Measurements from ENCODE around the gene TRIM5.
"Not testable (repeated sequence)": the region's sequence is repeated elsewhere in the genome, so short reads cannot be mapped to it uniquely, and the experiment has no call there.

TRIM5 gene

GRCh38 chr11:5665051-5665570, 19.8 kb downstream of the TRIM5 start:
- Histone ChIP-seq H3K4me1 (ENCODE audit: insufficient read depth, low read length, poor library complexity, severe bottlenecking) (no peaks in the 10 kb centered on the region), H3K36me3 (ENCODE audit: insufficient read depth, low read length) (peaks cover 36% of the 10 kb centered on the region; the same call in 1 of the 2 replicates), H3K9ac (ENCODE audit: low read depth, low read length, poor library complexity, severe bottlenecking) (no peak overlapping the region), H3K9me2 (replicated peaks; ENCODE audit: low read depth, low read length) (no peaks in the 10 kb centered on the region), H3K27me3 (ENCODE audit: insufficient read depth, low read length, poor library complexity, severe bottlenecking) (no peaks in the 10 kb centered on the region), H3K79me2 (ENCODE audit: insufficient read depth, low read length) (no peaks in the 10 kb centered on the region), H2AFZ (ENCODE audit: low read length) (no peak overlapping the region), H4K20me1 (ENCODE audit: insufficient read depth, low read length, poor library complexity, severe bottlenecking) (no peaks in the 10 kb centered on the region), H3K4me2 (ENCODE audit: low read depth, low read length, poor library complexity, severe bottlenecking) (no peak overlapping the region), H3F3A (ENCODE audit: low read depth) (no peaks in the 10 kb centered on the region), H3K9me3 (ENCODE audit: insufficient read depth, low read depth, low read length) (no peaks in the 10 kb centered on the region), H3K4me3 (ENCODE audit: low read length, poor library complexity, severe bottlenecking) (no peak overlapping the region)
- TF ChIP-seq, protein P1, sequence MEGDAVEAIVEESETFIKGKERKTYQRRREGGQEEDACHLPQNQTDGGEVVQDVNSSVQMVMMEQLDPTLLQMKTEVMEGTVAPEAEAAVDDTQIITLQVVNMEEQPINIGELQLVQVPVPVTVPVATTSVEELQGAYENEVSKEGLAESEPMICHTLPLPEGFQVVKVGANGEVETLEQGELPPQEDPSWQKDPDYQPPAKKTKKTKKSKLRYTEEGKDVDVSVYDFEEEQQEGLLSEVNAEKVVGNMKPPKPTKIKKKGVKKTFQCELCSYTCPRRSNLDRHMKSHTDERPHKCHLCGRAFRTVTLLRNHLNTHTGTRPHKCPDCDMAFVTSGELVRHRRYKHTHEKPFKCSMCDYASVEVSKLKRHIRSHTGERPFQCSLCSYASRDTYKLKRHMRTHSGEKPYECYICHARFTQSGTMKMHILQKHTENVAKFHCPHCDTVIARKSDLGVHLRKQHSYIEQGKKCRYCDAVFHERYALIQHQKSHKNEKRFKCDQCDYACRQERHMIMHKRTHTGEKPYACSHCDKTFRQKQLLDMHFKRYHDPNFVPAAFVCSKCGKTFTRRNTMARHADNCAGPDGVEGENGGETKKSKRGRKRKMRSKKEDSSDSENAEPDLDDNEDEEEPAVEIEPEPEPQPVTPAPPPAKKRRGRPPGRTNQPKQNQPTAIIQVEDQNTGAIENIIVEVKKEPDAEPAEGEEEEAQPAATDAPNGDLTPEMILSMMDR (conservative IDR thresholded peaks at IDR 0.05; ENCODE audit: low read length): no peak
- no peak for TF ChIP-seq EZH2phosphoT487 (IDR thresholded peaks at IDR 0.05; ENCODE audit: borderline replicate concordance)

- Histone ChIP-seq H3F3A (ENCODE audit: low read depth) (no peaks in the 10 kb centered on the region), H3K9ac (ENCODE audit: low read depth, low read length, poor library complexity, severe bottlenecking) (no peak overlapping the region), H3K27me3 (ENCODE audit: insufficient read depth, low read length, poor library complexity, severe bottlenecking) (no peaks in the 10 kb centered on the region), H2AFZ (ENCODE audit: low read length) (no peak overlapping the region), H3K9me2 (replicated peaks; ENCODE audit: low read depth, low read length) (no peaks in the 10 kb centered on the region), H4K20me1 (ENCODE audit: insufficient read depth, low read length, poor library complexity, severe bottlenecking) (no peaks in the 10 kb centered on the region), H3K79me2 (ENCODE audit: insufficient read depth, low read length) (no peaks in the 10 kb centered on the region), H3K4me1 (ENCODE audit: insufficient read depth, low read length, poor library complexity, severe bottlenecking) (no peaks in the 10 kb centered on the region), H3K4me3 (ENCODE audit: low read length, poor library complexity, severe bottlenecking) (no peak overlapping the region), H3K36me3 (ENCODE audit: insufficient read depth, low read length) (peaks cover 24% of the 10 kb centered on the region; the same call in 1 of the 2 replicates), H3K9me3 (ENCODE audit: insufficient read depth, low read depth, low read length) (no peaks in the 10 kb centered on the region), H3K4me2 (ENCODE audit: low read depth, low read length, poor library complexity, severe bottlenecking) (no peak overlapping the region)
- TF ChIP-seq EZH2phosphoT487 (IDR thresholded peaks at IDR 0.05; ENCODE audit: borderline replicate concordance): no peak
- TF ChIP-seq, protein P1 (conservative IDR thresholded peaks at IDR 0.05; ENCODE audit: low read length): no peak
Measured at GRCh38 chr11:5663511-5663910, 21.4 kb downstream of the TRIM5 start.

- H3K27me3 ChIP-seq (ENCODE audit: insufficient read depth, low read length, poor library complexity, severe bottlenecking): no peaks in the 10 kb centered on the region
- no peaks in the 10 kb centered on the region for H3K4me1 ChIP-seq (ENCODE audit: insufficient read depth, low read length, poor library complexity, severe bottlenecking)
- H3K9me2 ChIP-seq (replicated peaks; ENCODE audit: low read depth, low read length): no peaks in the 10 kb centered on the region
- no peaks in the 10 kb centered on the region for H3K79me2 ChIP-seq (ENCODE audit: insufficient read depth, low read length)
- TF ChIP-seq EZH2phosphoT487 (IDR thresholded peaks at IDR 0.05; ENCODE audit: borderline replicate concordance): no peak
- TF ChIP-seq, protein P1 (conservative IDR thresholded peaks at IDR 0.05; ENCODE audit: low read length): no peak
- no peaks in the 10 kb centered on the region for H3F3A ChIP-seq (ENCODE audit: low read depth)
- H3K36me3 ChIP-seq (ENCODE audit: insufficient read depth, low read length): no peaks in the 10 kb centered on the region
- H4K20me1 ChIP-seq (ENCODE audit: insufficient read depth, low read length, poor library complexity, severe bottlenecking): no peaks in the 10 kb centered on the region
- H3K9me3 ChIP-seq (ENCODE audit: insufficient read depth, low read depth, low read length): no peaks in the 10 kb centered on the region
- no peak overlapping the region for H2AFZ ChIP-seq (ENCODE audit: low read length)
- H3K4me3 ChIP-seq (ENCODE audit: low read length, poor library complexity, severe bottlenecking): no peak overlapping the region
- no peak overlapping the region for H3K4me2 ChIP-seq (ENCODE audit: low read depth, low read length, poor library complexity, severe bottlenecking)
- H3K9ac ChIP-seq (ENCODE audit: low read depth, low read length, poor library complexity, severe bottlenecking): no peak overlapping the region
Measured at GRCh38 chr11:5658318-5658717, 26.6 kb downstream of the TRIM5 start.

- not testable (repeated sequence) for H3K9me2 ChIP-seq (replicated peaks; ENCODE audit: low read depth, low read length); H3K36me3 ChIP-seq (ENCODE audit: insufficient read depth, low read length); H3F3A ChIP-seq (ENCODE audit: low read depth); H4K20me1 ChIP-seq (ENCODE audit: insufficient read depth, low read length, poor library complexity, severe bottlenecking); H3K4me3 ChIP-seq (ENCODE audit: low read length, poor library complexity, severe bottlenecking); H3K9ac ChIP-seq (ENCODE audit: low read depth, low read length, poor library complexity, severe bottlenecking); H3K4me2 ChIP-seq (ENCODE audit: low read depth, low read length, poor library complexity, severe bottlenecking); H3K9me3 ChIP-seq (ENCODE audit: insufficient read depth, low read depth, low read length); H2AFZ ChIP-seq (ENCODE audit: low read length); H3K4me1 ChIP-seq (ENCODE audit: insufficient read depth, low read length, poor library complexity, severe bottlenecking); H3K79me2 ChIP-seq (ENCODE audit: insufficient read depth, low read length); H3K27me3 ChIP-seq (ENCODE audit: insufficient read depth, low read length, poor library complexity, severe bottlenecking)
Measured at GRCh38 chr11:5656956-5657355, 27.9 kb downstream of the TRIM5 start.
